Activated CD4-positive, CD25-positive, alpha-beta regulatory T cell treated with anti-CD3 and anti-CD28 coated beads, Interleukin-2, amount 50 U/mL, for 24 hours (primary cell): ENCODE measurements around the gene CATSPERB.
A peak's percentile ranks its signal among the peaks of the same experiment; 100 is the strongest.
"Not testable (repeated sequence)": the region's sequence is repeated elsewhere in the genome, so short reads cannot be mapped to it uniquely, and the experiment has no call there.

Experiments used
- ATAC-seq, 2 donors: fragments of 150-1000 bp; cut with Tn5 transposase; one replicate each; pipeline ENCODE4 v1.10.0; 2021; ENCODE audit warnings: mild to moderate bottlenecking in 1 of 2, moderate library complexity in 1 of 2

CATSPERB gene

DNA sequence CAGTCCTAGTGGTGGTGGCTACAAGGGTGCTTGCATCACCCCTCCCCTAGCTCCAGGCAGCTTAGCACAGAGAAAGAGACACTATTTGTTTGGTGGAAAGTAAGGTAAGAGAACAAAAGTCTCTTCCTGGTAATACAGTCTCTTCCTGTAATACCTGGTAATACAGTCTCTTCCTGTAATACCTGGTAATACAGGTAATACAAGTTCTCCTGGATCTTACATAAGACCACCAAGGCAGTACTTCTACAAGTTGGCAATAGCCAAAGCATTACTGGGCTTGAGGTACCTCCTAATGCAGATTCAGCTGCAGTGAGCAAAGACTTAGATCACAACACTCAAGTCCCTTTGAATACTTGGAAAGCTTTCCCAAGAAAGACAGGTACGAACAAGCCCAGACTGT is 77.0 kb downstream of the CATSPERB start:
- no peak for ATAC-seq

DNA sequence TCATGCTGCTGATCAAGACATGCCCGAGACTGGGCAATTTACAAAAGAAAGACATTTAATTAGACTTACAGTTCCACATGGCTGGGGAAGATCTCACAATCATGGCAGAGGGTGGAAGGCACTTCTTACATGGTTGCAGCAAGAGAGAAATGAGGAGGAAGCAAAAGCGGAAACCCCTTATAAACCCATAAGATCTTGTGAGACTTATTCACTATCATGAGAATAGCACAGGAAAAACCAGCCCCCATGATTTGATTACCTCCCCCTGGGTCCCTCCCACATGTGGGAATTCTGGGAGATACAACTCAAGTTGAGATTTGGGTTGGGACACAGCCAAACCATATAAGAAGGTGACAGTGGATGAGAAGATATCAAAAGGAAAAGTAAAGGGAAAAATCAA is 78.4 kb downstream of the CATSPERB start:
- no peak for ATAC-seq

DNA sequence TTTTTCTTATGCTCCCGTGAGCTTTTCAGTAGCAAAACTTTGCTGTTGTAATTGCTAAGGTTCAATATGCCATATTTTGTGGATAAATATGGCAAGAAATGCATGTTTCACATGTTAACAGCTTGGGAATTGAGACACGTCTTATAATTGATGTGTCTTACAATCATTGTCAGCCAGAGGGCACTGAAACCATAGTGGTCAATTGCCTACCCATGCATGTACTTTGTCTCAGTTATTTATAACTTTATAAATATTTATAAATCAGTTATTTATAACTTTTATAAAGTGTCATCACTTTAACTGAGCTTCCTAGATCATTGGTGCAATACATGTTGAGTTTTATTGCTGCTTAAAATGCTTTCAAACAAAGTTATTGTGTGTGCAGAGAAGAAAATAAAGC is 82.0 kb downstream of the CATSPERB start:
- ATAC-seq: no peak

DNA sequence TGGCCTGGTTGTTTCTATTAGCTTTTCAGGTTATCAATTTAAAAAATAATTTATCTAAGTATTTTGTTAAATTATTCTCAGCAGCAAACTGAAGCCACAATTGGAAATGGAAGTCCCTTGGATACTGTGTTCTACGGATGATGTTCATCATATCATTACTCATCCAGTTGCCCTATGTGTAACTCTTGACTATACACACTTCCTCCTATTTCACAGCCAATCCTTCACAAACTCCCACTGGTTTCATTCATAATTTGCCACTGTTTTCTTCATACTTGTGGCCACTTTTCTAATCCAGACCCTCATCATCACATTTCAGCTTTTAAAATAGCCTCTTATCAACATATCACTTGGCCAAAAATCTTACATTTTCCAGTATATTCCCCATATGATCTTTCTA is 84.0 kb downstream of the CATSPERB start:
- no peak for ATAC-seq

DNA sequence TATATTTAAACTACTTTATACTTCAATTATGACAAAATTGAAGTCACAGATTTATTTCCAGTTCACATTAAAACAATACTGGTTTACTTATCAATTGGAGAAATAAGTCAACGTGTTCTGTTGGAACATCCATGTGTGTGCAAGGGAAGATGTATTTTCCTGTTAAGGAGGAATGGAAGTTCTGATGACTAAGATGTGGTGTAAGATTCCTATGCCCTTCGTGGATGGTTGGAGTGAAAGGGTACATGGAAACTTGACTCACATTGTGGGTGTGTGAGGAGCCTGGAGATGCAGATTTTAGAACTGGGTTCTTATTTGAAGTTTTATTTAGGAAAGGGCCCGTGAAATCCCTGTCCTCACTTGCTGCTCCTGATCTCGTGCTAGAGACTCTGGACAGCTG is 95.3 kb downstream of the CATSPERB start:
- no peak for ATAC-seq

DNA sequence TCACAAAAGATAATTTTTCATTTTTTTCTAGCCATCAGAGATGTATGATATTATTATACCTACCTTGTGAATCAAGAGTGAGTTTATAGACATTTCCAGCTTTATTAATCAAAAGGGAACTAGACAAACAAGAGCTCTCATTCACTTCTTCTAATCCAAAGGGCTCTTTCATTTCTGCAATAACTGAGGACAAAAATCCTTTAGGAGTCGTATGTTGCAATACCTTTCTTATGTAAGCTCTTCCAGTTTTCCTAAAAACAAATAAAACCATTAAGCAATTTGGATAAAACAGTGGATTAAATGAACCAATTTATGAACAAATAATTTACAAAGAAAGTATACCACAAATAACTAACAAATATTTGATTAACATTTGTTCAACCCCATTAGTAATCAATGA is 107.1 kb downstream of the CATSPERB start:
- ATAC-seq: no peak

DNA sequence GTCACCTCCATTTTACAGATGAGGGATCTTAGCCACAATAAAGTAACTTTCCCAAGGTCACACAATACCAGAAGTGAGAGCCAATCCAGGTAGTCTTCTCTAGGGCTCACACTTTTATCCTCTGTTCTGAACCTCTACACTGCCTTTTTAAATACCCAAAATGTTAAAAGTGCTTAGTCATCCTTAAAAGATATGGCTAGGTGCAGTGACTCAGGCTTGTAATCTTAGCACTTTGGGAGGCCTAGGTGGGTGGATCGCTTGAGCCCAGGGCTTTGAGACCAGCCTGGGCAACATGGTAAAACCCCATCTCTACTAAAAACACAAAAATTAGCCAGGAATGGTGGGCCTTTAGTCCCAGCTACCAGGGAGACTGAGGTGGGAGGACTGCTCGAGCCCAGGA is 117.7 kb downstream of the CATSPERB start:
- peak in 1 of 2 donors; percentile 41 for ATAC-seq

DNA sequence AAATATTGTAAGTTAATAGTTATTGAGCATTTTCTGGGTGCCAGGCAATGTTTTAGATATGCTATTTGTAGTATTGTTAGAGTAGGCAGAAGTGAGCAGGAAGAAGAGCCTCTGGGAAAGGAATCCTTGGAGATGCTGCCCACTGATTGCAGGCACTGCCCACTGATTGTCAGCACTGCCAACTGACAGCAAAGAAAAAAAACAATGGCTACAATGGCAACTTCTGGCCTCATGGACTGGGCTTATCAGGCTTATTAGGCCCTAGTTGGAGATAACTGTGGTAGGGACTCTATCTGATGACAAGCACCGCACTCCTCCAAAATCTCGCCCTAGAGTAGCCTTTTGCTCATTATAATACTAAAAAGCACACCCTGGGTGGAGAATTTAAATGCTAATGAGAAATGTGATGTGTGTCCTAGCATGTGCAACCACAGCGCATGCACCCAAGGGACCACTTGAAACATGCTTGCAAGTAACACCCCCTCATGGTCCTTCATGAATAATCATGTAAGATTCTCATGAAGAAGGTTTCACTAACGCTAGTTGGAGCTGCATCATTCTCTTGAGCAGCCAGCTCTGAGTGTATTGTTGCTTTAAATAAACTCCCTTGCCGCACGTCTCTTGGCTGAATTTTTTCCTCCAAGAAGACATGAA is 118.3 kb downstream of the CATSPERB start:
- ATAC-seq: no peak

DNA sequence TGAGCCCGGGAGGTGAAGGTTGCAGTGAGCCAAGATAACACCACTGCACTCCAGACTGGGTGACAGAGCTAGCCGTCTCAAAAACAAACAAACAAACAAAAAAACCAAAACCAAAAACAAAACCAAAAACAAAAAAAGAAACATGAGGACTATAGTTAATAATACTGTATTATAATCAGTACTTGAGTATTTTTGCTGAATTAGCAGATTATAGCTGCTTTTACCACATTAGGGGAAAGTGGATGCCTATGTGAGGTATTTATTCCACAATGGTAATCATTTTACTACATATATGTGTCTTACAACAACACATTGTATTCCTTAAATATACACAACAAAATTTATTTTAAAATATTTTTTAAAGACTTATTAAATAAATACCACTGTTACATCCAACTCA is 120.4 kb downstream of the CATSPERB start:
- no peak for ATAC-seq

DNA sequence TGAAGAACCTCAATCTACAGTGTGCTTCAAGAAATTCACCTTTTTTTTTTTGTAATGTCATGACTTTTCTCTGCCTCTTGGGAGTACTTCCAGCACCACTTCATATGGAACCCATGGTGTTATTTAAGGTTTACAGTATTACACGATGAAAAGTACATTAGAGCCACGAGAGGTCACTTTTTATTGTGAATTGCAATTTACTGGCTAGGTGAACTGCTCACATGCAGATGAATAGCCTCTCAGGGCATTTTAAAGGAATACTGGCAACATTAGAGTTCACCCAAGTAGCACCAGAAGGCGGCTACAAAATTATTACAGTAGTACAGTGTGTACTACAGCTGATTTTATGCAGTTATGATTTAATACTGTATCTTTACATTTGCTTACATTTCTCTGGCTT is 122.7 kb downstream of the CATSPERB start:
- no peak for ATAC-seq

DNA sequence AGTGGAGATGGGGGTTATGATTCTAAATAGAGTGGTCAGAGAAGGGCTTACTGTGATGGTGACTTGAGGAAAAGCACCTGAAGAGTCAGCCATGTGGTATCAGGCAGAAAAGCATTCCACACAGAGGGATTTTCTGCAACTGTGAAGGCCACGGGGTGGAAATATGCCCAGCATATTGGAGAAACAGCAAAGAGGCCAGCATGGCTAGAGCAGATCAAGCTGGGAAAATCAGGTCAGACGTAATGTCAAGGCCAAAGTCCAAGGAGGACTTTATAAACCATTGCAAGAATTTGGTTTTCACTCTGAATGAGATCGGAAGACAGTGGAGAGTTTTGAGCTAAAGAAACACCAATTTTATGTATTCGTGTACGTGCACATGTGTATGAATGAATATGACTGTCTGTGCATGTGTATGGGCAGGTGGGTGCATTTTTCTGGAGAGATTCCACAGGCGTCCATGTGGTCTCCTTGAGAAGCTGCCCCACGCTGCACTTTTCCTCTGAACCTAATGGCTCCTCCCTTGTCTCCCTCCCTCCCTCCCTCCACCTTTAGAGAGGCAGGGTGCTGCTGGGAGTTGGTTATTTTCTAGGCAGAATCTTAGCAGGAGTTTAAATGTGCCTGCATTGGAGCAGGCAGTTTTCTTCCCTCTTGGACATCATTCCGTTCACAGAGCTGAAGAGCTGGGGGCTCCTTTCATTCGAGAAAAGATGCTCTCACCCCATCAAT is 124.4 kb downstream of the CATSPERB start:
- no peak for ATAC-seq

DNA sequence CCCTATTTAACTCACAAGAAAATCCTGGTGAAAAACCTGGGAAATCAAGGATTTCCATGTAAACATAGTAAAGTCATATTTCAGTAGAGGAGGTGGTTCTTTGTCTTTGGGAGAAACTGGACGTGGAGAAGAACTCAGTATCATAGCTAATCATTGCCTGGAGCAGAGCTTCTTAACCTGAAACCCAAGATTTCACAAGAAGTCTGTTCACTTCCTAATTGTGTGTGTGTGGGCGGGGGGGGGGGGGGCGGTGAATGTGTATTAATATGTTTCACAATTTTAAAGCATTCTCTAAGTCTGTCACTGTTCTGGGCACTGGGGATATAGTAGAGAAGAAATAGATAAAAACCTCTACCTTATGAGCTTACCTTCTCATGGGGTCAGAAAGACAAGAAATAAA is 125.0 kb downstream of the CATSPERB start:
- no peak for ATAC-seq

DNA sequence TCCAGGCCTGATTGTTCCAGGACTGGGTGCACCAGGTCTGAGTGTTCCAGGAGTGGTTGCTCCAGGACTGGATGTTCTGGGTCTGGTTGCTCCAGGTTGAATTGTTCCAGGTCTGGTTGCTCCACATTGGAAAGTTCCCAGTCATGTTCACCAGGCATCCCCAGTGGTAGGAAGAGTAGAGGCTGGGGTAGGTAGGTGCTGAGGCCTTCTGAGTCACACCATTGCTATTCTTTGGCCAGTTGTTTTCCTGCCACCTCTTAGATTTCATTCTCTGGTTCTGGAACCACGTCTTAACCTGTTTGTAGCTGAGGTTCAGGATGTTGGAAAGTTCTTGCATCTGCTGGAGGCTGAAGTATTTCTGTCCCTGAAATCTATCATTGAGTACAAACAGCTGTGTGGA is 127.3 kb downstream of the CATSPERB start:
- not testable (repeated sequence) for ATAC-seq

DNA sequence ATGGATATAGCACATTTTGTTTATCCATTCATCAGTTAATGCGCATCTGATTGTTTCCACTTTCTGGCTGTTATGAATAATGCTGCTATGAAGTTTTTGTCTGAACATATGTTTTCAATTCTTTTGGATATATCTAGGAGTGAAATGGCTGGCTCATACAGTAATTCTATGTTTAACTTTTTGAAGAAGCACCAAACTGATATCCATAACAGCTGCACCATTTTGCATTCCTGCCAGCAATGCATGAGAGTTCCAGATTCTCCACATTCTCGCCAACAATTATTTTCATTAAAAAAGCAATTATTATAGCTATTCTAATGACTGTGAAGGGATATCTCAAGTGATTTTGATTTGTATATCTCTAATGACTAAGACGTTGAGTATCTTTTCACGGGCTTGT is 131.9 kb downstream of the CATSPERB start:
- no peak for ATAC-seq

DNA sequence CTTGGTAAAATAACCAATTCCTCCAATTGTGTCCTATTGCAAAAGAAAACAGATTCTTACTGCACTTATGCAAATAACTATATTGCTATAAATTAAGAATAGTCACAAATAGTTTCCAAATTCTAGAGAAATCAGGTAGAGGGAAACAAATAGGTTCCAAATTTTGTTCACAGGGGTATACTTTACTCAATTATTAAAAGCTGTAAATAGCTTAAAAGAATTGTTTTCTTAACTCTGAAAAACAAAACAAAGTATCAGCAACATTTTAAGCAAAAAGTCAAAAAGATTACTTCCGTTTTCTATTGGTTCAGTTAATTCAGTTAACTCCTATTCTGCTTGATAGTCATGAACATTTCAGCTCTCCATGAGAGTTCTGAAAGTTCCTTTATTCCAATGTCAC is 136.2 kb downstream of the CATSPERB start:
- ATAC-seq: no peak

DNA sequence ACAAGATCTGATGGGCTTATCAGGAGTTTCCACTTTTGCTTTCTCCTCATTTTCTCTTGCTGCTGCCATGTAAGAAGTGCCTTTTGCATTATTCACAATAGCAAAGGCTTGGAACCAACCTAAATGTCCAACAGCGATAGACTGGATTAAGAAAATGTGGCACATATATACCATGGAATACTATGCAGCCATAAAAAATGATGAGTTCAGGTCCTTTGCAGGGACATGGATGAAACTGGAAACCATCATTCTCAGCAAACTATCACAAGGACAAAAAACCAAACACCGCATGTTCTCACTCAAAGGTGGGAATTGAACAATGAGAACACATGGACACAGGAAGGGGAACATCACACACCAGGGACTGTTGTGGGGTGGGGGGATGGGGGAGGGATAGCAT is 137.9 kb downstream of the CATSPERB start:
- ATAC-seq: not testable (repeated sequence)

DNA sequence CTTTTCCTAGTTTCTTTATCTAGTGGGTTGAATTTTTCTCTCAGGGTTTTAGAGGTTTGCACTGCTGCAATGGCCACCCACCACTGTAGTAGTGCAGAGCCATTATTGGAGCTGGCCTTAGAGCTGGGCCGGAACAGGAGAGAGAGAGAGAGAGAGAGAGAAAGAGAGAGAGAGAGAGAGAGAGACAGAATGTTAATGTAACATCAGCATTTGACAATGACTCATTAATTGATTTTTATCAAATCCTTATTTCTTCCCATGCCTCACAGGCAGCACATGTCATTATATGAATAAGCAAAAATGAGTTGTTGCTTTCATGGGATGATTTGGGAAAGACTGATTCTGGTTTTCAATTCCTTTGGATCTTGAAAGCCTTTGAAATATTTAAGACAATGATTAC is 145.5 kb downstream of the CATSPERB start:
- no peak for ATAC-seq

DNA sequence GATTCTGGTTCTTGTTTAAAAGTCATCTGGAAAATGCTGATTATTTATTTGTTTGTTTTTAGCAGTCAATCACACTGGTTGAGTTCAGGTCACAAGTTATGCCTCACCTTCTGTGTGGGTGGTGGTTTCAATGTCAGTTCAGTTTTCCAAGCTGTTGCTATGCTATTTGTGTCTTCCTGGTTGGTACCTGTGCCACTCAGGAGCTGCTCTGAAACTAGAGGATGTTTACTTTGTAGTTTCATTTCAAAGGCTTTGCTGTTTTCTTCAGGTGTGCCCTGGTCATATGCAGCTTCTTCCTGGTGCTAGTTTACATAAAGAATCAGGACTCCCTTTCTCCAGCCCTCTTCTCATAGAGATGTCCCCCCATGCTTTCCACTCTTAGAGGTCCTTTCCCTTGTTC is 146.0 kb downstream of the CATSPERB start:
- no peak for ATAC-seq

DNA sequence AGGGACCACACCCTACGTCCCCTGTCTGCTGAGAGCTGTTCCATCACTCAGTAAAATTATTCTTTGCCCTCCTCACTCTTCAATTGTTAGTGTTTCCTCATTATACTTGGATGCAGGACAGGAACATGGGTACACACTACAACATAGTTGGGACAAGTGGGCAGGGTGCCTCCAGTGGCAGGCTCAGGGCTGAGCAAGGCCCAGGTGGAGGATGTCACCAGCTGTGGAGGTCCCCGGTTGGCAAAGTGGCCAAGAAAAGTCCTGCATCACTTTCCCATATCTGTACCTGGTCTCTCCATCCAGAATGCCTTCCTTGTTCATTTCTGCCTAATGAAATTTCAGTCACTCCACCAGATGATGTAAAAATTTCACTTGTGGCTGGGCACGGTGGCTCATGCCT is 149.1 kb downstream of the CATSPERB start:
- no peak for ATAC-seq

DNA sequence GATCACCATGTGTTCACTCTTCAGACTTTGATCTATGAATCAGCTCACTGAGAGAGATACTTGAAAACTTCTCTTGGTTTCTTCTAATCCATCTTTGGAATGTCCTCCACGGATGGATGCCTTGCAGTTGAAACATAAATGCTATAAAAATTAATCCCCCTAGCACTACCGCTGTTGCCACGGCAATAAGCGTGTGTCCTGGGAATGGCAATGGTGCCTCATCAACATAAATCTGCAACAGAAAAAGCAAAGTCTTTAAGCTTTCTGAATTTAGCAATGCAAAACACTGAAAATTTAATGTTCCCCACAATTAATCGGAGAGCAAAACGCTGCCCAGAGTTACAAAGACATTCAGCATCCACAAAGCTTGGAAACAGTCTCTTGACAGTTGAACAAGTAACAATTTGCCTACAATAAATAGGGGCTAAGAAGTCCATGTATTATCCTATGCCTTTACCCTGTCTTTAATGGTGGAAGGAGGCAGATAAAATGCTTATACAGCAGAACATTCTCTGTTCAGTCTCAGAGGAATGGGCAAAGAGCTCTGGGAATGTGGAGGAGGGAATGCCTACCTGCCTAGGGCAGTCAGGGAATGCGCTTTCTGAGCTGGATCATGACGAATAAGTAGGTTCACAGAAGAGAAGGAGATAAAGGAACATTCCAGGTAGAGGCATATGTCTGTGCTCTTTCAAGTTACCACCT is 150.9 kb downstream of the CATSPERB start:
- no peak for ATAC-seq

DNA sequence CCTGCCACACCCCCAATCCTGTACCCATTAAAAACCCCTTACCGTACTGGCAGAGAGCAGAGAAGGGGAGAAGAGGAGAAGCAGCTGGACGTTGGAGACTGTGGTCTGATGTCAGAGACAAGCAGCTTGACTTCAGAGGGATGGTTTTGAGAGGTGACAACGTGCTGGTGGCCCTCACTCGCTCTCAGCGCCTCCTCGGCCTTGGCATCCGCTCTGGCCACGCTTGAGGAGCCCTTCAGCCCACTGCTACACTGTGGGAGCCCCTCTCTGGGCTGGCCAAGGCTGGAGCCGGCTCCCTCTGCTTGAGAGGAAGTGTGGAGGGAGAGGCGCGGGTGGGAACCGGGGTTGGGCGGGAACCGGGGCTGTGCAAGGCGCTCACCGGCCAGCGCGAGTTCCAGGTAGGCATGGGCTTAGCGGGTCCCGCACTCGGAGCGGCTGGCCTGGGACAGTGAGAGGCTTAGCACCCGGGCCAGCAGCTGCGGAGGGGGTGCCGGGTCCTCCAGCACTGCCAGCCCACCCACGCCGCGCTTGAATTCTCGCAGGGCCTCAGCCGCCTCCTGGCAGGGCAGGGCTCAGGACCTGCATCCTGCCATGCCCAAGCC is 154.2 kb downstream of the CATSPERB start:
- no peak for ATAC-seq

DNA sequence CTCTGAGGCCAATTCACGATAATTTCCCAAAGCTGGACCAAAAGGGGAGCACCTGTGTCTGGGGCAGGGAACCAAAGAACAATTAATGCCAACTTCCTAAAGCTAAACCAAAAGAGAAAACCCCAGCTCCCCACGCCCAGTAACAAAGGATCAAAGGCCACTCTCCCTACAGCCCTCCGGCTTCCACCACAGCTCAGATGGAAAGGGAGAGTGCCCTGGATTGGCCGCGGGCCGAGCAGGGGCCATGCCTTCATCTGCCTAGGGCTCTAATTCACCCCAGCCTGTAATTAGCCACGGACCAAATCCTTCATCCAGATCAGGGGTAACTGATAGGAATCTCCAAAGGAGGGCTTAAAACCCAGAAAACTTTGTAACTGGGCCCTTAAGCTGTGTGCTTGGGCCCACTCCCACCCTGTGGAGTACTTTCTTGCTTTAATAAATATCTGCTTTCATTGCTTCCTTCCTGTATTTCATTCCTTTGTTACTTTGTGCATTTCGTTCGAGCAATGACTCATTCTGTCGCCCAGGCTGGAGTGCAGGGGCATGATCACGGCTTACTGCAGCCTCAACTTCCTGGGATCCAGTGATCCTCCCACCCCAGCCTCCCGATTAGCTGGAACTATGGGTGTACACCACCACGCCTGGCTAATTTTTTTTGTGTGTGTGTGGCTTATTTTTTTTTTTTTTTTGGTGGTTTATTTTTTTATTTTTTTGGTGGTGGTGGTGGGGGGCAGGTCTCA is 156.2 kb downstream of the CATSPERB start:
- ATAC-seq: no peak
